Measurements from ENCODE around the gene GRM2.
A peak's percentile ranks its signal among the peaks of the same experiment; 100 is the strongest.

GRM2 gene

GRCh38 chr3:51704511-51704950 lies 2.3 kb upstream of the GRM2 start:
- no peak for DNase-seq (ENCODE audit: low read depth in 2 of 3, low spot score in 1 of 3)

- no peak for DNase-seq (ENCODE audit: low read depth in 2 of 3, low spot score in 1 of 3)
These were observed 1.4 kb upstream of the GRM2 start for GRCh38 chr3:51705276-51706020.

GRCh38 chr3:51706021-51706485 lies 815 bp upstream of the GRM2 start:
- DNase-seq (ENCODE audit: low read depth in 2 of 3, low spot score in 1 of 3), result no peak

- DNase-seq (ENCODE audit: low read depth in 2 of 3, low spot score in 1 of 3), result no peak
These were observed 1.5 kb downstream of the GRM2 start for GRCh38 chr3:51708216-51708845.

- DNase-seq (ENCODE audit: low read depth in 2 of 3, low spot score in 1 of 3), result no peak
These were observed 2.1 kb downstream of the GRM2 start for GRCh38 chr3:51709004-51709420.

- no peak for DNase-seq (ENCODE audit: low read depth in 2 of 3, low spot score in 1 of 3)
These were observed 2.8 kb downstream of the GRM2 start for GRCh38 chr3:51709675-51710074.

- no peak for DNase-seq (ENCODE audit: low read depth in 2 of 3, low spot score in 1 of 3)
These were observed 3.9 kb downstream of the GRM2 start for GRCh38 chr3:51710631-51711351.

- no peak for DNase-seq (ENCODE audit: low read depth in 2 of 3, low spot score in 1 of 3)
These were observed 4.6 kb downstream of the GRM2 start for GRCh38 chr3:51711352-51712037.

- no peak for DNase-seq (ENCODE audit: low read depth in 2 of 3, low spot score in 1 of 3)
These were observed 5.2 kb downstream of the GRM2 start for GRCh38 chr3:51712038-51712420.

- DNase-seq (ENCODE audit: low read depth in 2 of 3, low spot score in 1 of 3), result no peak
These were observed 5.7 kb downstream of the GRM2 start for GRCh38 chr3:51712511-51712931.

GRCh38 chr3:51712963-51713362 lies 6.1 kb downstream of the GRM2 start:
- no peak for DNase-seq (ENCODE audit: low read depth in 2 of 3, low spot score in 1 of 3)

GRCh38 chr3:51715231-51715976 lies 8.5 kb downstream of the GRM2 start:
- no peak for DNase-seq (ENCODE audit: low read depth in 2 of 3, low spot score in 1 of 3)

- no peak for DNase-seq (ENCODE audit: low read depth in 2 of 3, low spot score in 1 of 3)
These were observed 9.1 kb downstream of the GRM2 start for GRCh38 chr3:51715977-51716294.

GRCh38 chr3:51716805-51717204 lies 9.9 kb downstream of the GRM2 start:
- DNase-seq (ENCODE audit: low read depth in 2 of 3, low spot score in 1 of 3), result no peak

GRCh38 chr3:51717446-51717845 lies 10.6 kb downstream of the GRM2 start:
- DNase-seq (ENCODE audit: low read depth in 2 of 3, low spot score in 1 of 3), result no peak

GRCh38 chr3:51717947-51718346 lies 11.1 kb downstream of the GRM2 start:
- DNase-seq (ENCODE audit: low read depth in 2 of 3, low spot score in 1 of 3), result no peak

GRCh38 chr3:51718547-51719409 lies 11.9 kb downstream of the GRM2 start:
- peak; percentile 53 to 62 (median 59) for DNase-seq (ENCODE audit: low read depth in 2 of 3, low spot score in 1 of 3)

- DNase-seq (ENCODE audit: low read depth in 2 of 3, low spot score in 1 of 3), result no peak
These were observed 12.7 kb downstream of the GRM2 start for GRCh38 chr3:51719410-51720025.

GRCh38 chr3:51720292-51721061 lies 13.6 kb downstream of the GRM2 start:
- DNase-seq (ENCODE audit: low read depth in 2 of 3, low spot score in 1 of 3), result no peak
